HG03460 (cell line): ENCODE measurements around the gene RAB4B.
"Not testable (repeated sequence)": the region's sequence is repeated elsewhere in the genome, so short reads cannot be mapped to it uniquely, and the experiment has no call there.

Source experiments
- ATAC-seq: cut with Tn5 transposase; IDR thresholded peaks from one replicate; pipeline ENCODE4 v1.9.1; 2021; ENCODE audit not compliant: unreplicated experiment

The RAB4B gene

DNA sequence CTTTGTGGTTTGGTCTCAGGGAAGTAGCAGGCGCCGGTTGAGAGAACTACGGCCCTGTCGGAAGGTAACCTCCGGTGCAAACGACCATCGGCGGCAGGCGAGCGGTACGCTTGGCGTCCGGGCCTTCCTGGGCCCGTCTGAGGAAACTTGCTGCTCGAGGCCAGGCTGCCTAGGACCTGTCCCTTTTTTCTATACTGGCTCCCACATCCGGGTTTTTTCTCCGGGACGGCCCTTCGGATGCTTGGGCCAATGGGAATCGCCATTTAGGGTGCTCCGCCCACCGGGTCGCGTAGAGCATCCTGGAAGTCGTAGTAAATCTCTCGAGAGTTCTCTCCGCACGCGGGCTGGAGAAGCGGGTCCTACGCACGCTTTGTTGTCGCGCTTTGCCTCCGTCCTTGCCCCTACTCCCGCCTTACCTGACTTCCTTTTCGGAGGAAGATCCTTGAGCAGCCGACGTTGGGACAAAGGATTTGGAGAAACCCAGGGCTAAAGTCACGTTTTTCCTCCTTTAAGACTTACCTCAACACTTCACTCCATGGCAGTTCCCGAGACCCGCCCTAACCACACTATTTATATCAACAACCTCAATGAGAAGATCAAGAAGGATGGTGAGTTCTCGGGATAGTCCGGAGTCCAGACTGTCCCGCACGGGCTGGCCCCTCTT lies 27.0 kb upstream of the RAB4B start, which contains the start of gene SNRPA:
TSS of gene SNRPA (plus strand) at position 330 of the 664 bp plus-strand sequence. CDS start at position 536, 206 bp downstream.
- ATAC-seq: peak; percentile 58

- ATAC-seq: no peak
Measured at GRCh38 chr19:40752257-40752781, 25.7 kb upstream of the RAB4B start.

DNA sequence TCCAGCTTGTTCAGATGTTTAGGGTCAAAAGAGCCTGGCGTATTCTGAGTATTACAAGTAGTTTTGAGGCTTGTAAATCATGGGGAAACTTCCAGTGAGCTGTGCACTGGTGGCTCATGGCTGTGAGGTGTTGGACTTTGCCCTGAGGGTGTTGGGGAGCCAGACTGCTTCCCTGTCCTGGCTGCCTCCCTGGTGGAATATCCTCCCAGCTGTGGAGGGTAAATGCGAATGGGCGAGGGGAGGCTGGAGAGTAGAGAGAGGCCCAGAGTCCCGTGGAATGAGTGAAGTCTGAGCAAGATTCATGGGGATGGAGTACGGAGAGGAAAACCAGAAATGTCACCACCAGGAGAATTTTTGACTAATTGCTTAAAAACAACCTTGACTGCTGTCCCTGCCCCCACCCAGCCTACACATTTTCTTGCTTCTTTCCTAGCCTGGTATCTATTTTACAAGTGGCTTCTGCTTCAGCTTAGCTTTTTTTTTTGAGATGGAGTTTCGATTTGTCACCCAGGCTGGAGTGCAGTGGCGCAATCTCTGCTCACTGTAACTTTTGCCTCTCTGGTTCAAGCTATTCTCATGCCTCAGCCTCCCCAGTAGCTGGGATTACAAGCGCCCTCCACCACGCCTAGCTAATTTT lies 23.3 kb upstream of the RAB4B start:
- no peak for ATAC-seq

DNA sequence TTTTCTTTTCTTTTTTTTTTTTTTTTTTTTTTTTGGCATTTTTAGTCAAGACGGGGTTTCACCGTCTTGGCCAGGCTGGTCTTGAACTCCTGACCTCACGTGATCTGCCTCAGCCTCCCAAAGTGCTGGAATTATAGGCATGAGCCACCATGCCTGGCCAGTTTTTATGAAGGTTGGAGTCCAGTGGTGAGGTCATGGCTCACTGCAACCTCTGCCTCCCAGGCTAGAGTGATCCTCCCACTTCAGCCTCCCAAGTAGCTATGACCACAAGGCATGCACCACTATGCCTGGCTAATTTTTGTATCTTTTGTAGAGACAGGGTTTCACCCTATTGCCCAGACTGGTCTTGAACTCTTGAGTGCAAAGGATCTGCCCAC lies 22.8 kb upstream of the RAB4B start:
- ATAC-seq: no peak

DNA sequence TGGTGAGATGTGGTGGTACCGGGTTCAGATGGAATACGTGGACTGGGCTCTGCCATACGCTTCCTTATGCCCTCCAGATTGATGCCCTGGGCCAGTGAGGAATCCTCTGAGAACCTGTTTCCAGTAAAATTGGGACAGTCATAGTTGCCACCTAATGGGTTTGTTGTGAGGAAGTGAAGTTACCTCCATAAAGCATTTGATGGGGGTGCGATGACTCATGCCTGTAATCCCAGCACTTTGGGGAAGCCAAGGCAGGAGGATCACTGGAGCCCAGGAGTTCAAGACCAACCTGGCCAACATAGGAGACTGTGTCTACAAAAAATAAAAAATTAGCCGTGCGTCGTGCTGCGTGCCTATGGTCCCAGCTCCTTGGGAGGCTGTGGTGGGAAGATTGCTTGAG lies 22.3 kb upstream of the RAB4B start:
- no peak for ATAC-seq

- ATAC-seq: no peak
Measured at GRCh38 chr19:40756502-40757110, 21.4 kb upstream of the RAB4B start.

GRCh38 chr19:40758491-40758890 lies 19.6 kb upstream of the RAB4B start:
- ATAC-seq: no peak

DNA sequence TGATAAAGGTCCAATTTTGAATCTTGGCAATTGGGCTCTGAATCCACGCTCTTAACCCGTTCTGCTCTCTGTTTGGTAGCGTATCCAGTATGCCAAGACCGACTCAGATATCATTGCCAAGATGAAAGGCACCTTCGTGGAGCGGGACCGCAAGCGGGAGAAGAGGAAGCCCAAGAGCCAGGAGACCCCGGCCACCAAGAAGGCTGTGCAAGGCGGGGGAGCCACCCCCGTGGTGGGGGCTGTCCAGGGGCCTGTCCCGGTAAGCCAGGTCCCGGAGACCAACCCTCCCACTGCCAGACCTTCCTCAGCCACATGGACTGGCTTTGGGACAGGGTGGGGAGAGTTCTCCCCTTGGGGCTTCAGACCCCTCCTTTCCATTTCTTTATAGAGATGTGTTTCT lies 18.7 kb upstream of the RAB4B start:
- ATAC-seq: no peak

GRCh38 chr19:40762754-40763470 lies 15.1 kb upstream of the RAB4B start:
- no peak for ATAC-seq

- no peak for ATAC-seq
Measured at GRCh38 chr19:40763526-40763925, 14.5 kb upstream of the RAB4B start.

- no peak for ATAC-seq
Measured at GRCh38 chr19:40763963-40764362, 14.1 kb upstream of the RAB4B start.

- not testable (repeated sequence) for ATAC-seq
Measured at GRCh38 chr19:40766385-40766784, 11.7 kb upstream of the RAB4B start.

DNA sequence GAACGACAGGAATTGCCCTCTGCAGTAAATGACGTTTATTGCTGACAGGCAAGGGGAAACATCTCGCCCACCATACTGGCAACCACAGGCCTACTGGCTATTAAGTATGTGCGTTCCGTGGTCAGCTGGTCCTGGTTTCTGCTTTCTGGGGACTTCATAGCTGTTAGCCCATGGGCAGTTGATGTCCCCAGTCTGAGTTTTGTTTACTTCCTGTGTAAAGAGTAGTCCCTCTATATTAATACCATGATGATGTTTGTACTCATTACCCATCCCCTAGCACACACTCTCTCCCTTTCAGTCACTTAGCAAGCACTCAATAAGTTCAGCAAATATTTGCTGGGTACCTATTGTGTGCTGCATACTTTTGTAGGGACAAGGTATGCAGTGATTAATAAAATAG lies 9.2 kb upstream of the RAB4B start:
- no peak for ATAC-seq

- not testable (repeated sequence) for ATAC-seq
Measured at GRCh38 chr19:40771101-40771862, 6.8 kb upstream of the RAB4B start.

- ATAC-seq: no peak
Measured at GRCh38 chr19:40774916-40775631, 3.0 kb upstream of the RAB4B start, which contains the start of gene MIA. Gene MIA (plus strand): TSS chr19:40775521. CDS start chr19:40775543, 22 bp downstream.

- no peak for ATAC-seq
Measured at GRCh38 chr19:40775632-40776022, 2.4 kb upstream of the RAB4B start.

DNA sequence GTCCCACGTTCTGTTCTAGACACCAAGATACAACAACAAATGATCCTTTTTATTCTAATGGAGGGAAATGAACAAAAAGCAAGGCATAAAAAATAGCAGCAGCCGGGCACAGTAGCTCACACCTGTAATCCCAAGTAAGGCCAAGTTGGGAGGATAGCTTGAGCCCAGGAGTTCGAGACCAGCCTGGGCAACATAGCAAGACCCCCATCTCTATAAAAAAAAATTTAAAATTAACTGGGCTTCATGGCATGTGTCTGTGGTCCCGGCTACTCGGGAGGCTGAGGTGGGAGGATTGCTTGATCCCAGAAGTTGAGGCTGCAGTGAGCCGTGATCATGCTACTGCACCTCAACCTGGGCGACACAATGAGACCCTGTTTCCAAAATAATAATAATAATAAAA lies 1.7 kb upstream of the RAB4B start:
- no peak for ATAC-seq

- peak; percentile 53 for ATAC-seq
Measured at GRCh38 chr19:40776932-40777644, 959 bp upstream of the RAB4B start.

- ATAC-seq: no peak
Measured at GRCh38 chr19:40777645-40777936, 456 bp upstream of the RAB4B start.
